Mucosa of gallbladder (tissue), 1 donor: ENCODE results near the gene CTNNA3. TPM values are rescaled to one million over a fixed set of nuclear protein-coding genes. Genes with fewer than 3 reads are reported as not detected.

ENCODE experiments used
- DNase-seq: peaks from one replicate; pipeline ENCODE4 v3.0.0-alpha.2; 2020; ENCODE audit warnings: low spot score
- total RNA-seq: library from RNA; stranded (reverse); gene quantifications from one replicate; pipeline ENCODE4 v1.2.1, GENCODE V29; 2021
- donor health status: DM: no; HTN: no; CAD: no.

Gene CTNNA3
- total RNA-seq, 1 donor from 2014 or later, result 3.7 TPM

DNA sequence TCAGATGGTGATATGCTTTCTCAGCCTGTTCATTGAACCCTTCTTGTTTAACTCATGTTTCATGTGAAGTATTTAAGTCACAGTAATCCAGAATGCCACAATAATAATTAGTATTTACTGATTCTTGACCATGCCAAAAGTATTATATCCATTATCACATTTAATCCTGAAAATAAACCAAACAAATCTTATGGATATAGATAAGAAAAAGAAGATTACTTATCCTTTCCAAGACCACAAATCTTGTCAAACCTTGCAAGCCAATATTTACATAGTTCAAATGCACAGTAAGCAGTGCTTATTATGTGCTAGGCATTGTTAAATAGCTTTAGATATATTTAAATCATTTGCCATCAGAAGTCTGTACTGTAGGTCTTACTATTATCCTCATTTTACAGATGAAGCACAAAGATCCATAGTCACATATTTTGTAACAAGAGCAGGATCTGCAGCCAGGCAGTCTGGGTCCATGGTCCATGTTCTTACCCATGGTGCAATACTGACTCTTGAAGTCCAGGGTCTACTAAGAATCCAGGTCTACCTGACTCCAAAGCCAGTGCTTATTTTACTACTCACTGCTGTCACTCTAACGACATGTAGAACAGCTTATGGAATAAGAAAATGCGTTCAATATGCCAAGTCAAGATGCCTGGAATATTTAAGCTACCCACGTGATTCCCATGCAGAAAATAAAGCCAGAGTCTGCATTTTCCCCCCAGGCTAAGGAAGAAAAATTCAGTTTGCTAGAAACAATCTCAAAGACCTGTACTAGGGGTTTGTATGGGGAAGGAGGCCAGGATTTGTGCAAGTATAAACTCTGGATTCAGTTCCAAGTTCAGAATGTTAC is 1755.0 kb downstream of the CTNNA3 start:
- DNase-seq, result no peak

DNA sequence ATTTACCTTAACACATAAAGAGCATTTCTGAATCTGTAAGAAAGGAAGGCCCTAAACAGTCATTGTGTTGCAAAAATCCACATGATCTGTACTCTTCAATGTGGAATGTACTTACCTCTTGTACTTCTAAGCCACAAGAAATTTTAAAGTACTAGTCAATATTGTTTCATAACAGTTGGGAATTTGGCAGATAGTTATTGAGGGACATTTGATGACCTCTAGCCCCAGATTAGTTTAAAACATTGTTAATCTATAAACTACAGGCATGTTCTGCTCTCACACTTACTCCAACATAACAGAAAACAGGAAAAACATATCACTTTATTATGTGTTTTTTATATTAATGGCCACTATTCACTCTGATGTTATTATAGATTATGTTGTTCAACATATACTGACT is 1755.9 kb downstream of the CTNNA3 start:
- DNase-seq, result no peak

DNA sequence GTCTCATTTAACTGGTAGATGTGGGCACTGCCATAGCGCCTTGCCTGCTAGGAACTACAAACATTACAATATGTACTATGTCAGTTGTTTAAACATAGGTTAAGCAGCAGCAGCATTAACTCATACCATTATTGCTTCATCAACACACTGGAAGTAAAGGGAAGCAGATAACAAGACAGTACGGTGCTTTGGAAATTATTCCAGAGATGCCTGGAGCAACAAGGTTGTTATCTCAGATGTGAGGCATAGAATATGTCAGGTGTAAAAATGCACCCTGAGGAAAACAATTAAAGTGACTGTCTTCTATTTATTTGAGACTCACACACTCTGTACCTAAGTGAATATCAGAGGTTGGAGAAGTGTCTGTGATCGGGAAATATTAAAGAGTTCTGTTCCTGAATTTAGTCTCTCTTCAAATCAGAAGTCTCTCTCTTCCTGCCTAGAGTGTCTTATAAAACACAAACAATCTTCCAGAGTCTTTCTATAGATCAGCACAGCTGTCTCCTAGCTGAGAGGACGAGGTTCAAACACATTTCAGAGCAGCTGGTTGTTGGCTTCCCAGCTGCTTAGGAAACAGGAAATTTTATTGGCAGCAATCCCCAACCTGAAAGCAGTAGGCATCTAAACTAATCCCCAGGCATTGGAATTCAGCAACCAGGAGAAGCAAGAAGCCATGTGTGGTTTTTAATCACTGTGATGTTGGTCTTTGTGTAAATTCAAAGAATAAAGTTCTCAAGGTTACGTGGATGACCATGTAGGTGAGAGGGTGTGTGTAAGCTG is 1764.5 kb downstream of the CTNNA3 start:
- no peak for DNase-seq

DNA sequence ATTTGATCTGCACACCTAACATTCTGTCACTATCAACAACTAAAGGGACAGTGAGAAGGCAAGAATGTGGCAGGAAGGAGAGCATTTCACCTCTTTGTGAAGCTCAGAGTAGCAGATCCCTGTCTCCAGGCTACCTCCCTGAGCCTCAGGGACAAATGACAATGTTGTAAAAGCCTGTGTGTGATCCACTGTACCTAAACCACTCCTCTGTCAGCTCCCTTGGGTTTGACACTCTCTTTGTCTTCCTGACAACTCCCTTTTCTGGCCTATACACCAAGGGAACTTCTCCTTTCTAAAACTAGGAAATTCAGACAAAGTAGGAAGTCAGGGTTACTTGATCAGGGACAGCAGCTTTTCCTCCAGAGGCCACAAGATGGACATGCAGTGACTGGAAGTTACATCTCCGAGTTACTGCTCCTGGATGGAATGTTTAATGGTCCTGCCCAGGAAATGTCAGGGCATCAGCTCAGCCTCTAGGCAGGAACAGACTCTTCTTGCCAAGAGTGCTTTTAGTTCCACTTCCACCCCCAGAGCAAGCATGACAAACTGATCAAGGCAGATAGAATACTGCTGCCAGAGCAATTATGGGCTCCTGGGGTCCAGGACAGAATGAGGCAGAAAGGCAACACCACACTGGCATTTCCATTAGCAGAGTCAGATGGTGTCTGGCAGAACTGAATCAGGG is 1784.7 kb downstream of the CTNNA3 start:
- DNase-seq, result no peak

DNA sequence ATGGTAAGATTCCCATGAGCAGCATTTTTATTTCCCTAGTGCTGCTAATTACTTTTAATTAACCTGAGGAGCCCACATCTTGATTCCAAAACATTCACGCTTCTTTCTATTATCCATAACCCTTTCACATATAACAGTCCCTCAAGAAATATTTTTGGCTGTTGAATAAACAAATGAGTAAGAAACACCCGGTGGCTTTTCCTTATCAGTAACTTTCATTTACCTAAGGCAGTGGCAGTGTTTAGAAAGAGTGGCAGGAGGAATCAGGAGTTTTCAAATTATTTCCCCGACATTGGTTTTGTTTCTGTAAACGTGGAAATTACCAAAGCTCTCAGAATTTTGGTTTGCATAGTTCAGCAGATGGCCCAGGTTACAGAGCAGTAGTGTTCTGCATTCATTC is 1785.8 kb downstream of the CTNNA3 start:
- DNase-seq, result no peak

DNA sequence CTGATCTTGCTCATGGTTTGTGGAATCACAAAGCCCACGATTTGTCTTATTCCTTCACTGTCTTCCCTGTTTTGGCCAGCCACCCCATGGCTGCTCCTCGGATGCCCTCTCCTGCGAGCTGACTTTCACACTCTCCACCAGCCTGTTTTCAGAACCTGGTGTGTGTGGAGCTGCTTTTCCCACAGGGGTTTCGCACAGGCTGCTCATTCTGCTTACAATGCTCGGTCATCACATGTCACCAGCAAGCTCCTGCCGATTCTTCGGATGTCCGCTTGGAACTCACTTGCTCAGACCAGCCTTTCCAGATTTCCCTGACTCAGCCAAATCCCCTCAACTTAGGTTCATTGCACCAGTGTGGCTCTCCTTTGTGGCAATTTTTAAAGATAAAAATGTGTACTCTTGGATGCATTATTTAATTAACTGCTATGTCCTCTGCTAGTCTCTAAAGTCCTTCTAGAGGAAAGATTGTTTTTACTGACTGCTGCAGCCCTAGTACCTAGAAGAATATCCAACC is 1788.7 kb downstream of the CTNNA3 start:
- DNase-seq, result no peak

DNA sequence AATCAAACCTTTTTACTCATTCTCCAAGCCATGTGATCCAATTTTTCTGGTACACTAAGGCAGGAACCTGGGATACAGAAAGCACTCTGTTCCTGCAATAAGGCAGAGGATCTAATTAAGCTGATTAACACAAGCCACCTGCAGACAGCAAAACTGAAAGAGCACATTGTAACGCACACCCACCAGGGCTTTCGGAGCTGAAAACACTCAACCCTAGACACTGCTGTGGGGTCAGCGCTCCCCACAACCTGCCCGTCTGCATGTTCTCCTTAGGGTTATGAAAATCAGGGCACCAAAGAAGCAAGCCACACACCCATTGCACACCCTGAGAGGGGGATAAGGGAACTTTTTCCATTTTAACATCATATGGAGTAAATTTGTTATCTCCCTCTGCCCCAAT is 1792.4 kb downstream of the CTNNA3 start:
- no peak for DNase-seq

DNA sequence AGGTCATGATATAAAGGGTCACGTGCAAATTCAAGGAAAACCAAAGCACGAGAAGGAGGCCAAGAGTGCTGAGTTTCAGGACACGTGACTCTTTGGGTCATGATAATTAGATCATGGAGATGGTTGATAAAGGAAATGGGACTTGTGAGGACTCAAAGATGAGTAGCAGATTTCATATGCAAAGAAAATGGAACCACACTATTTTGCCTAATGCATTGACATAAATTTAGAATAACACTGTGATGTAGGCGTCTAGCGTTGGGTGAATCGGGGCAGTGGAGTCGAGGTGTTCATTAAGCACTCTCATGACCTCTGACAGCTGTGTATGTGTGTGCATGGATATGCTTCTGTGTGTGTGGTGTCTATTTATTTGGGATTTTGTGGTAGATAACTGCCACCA is 1795.7 kb downstream of the CTNNA3 start:
- no peak for DNase-seq

DNA sequence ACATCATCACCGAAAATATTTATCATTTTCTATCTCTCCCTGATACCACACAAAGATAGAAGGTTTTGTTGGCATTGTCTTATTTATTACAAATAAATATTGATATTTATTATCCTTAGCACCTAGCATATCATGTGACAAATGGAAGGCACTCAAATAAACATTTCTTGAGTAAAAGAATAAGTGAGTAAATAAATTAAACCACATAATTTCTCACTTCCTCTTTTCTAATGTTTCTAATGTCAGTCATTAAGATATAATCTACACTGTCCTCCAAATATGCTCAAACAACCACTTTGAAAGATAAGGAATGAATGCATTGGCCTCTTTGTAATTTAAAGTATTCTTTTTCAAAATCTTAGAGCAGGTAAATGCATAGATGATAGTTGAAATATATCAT is 1797.9 kb downstream of the CTNNA3 start:
- no peak for DNase-seq

DNA sequence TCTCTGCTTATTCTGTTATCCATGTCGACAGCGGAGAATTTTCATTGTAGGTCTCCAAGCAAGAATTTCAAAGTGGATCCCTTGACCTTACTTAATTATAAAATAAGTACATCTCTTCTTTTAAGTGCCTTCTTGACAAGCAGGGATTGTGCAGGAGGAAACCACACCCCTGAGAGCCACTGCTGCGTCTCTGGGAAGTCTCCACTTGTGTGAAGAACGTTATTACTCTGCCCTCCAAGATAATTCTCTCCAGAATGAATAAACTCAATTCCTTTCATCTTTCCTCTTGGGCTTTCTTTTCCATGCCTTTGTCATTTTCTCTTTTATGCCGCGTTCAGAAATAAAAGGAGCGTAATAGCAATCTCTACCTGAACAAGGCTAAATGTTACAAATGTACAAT is 1801.0 kb downstream of the CTNNA3 start:
- no peak for DNase-seq

DNA sequence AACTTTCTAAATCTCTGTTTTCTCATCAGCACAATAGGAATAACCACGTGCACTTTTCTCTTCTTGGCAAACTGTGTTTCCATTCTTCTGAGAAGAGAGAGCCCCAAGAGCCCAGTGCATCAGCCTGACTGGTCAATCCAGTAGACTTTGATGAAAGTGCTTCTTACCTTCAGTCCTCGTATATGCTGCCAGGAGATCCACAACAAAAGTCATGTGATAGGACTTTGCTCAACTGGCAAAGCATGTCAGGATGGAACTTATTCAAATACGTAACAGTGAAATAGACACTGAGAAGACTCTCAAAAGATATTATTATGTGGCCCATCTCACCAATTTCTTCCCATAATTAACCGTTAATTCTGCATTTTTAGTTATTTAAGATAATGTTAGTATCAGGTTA is 1801.6 kb downstream of the CTNNA3 start:
- DNase-seq, result no peak

DNA sequence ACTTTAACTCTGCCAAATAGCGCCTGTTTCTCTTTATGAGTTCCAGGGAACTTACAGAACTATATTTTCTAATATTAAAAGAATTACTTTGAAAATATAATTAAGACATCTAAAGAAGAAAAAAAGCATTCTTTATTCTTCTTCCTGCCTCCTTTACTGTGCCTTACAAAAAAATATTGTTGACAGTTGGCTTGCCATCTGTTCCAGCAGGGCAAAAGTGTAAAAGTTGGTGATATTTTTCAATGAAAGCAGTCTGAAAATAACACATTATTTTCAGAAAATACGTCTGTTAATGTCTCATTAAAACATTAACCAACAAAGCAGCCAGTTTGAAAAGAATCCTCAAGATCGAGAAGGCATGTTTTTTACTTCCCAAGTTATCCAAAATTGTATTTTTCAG is 1802.3 kb downstream of the CTNNA3 start:
- DNase-seq, result no peak

DNA sequence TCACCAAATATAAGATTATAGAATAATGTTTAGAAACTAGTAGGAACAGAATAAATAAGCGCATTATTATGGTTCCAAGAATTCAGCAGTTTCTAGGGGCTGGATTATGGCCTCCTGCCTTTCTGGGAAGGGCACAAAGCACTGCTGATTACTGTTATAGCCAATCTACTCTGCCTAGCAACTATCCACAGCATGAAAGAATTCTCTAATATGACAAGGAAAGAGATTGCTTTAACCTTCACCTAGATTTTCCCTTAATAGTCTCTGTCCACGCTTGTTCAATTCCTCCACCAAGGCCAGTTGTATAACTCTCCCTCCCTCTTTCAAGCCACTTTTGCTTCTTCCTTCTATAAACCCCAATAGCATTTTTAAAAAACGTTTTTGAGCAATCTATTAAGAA is 1803.7 kb downstream of the CTNNA3 start:
- no peak for DNase-seq

DNA sequence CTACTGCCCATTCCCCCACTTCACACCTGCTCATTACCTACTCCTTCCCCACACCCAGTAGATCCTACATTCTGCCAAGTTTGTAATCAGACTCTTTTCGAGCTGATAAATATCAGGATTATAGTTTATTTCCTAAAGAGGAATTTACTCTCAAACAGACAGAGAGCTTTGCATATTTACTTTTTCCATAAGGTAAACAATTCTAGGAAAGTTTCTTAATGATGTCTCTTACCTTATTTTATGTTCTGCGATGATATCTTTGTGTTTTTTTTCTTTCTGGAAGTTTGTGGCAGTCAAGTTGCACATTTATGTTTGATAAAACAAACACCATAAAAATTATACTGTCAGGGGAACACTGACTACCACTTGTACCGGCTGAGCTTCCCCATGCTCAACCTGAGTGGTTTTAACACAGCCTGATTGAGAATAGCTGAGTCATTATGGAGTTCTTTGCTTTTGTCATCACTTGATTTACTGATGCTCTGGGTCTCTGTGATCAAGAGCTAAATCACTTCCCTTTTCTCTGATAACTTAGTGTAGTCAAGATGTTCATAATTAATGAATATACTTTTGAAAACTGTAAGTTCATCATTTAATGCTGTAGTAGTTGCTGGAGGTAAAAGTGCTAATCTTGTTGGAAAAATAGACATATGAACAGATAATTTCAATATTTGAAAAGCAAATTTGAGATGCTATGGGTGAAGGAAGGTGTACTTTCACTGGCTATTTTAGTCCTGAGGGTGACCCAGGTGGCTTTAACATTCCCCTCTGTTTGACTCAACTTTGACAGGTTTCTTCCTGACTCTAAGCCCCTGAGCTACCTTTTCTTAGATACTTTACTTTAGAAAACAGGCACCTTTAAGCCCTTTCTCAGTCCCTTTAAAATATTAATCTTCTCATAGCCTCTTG is 1804.7 kb downstream of the CTNNA3 start:
- DNase-seq, result no peak

DNA sequence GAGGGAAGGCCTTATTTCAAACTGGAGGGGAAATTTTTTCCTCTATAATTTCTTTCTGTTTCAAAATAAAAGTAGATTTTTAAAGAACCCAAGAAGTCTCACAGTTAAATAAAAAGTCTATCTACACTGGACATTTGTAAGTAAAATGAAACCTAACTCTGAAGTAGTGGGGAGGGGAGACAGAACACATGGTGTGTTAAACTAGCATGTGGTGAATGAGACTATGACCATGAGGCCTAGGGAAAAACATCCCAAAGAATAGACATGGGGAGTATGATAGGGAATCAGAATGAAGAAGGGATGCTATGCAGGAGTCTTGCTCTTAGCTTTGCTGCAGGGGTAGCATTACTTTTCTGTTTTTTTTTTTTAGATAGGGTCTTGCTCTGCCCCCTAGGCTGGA is 1831.5 kb downstream of the CTNNA3 start:
- no peak for DNase-seq

DNA sequence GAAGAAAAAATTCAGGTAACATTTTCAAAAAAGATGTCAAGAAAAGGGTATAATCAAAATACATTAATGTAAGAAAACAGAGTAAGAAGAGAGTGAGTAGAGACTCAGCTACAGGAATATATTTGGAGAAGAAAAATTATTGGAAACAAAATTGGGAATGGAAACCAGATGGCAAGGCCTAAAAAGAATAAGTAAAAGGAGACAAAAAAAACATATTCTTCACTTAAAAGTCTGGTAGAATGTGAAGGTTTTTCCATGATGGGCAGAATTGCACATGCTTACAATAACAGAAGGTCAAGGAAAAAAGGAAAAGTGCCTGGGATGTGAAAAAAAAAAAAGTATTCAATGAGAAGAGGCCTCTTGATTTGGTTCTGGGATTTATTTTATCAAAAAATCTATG is 1832.0 kb downstream of the CTNNA3 start:
- DNase-seq, result no peak

Other genes with a start within 250 kb of the CTNNA3 start
- 11.7 TPM for gene DNAJC12, start 142.0 kb upstream of the CTNNA3 start, total RNA-seq
- 19.5 TPM for gene SIRT1, start 188.5 kb upstream of the CTNNA3 start, total RNA-seq